RWPE2 (cell line): ENCODE data around the gene LCN6.
"Not testable (repeated sequence)": the region's sequence is repeated elsewhere in the genome, so short reads cannot be mapped to it uniquely, and the experiment has no call there.

Experiments used
- ATAC-seq: fragments of 200-7000 bp; cut with Tn5 transposase; 3 replicates; pipeline ENCODE4 v1.9.1; 2021; ENCODE audit warnings: low read depth
- DNase-seq: peaks from one replicate; pipeline ENCODE4 v3.0.0-alpha.2; 2020; ENCODE audit warnings: low spot score
- H3K27ac ChIP-seq: fragments of 450-650 bp; 2 replicates; pipeline ENCODE4 v1.5.1; 2017; ENCODE audit warnings: mild to moderate bottlenecking; ENCODE audit not compliant: poor library complexity, severe bottlenecking
- H3K27me3 ChIP-seq: fragments of 250-450 bp; sonication (Bioruptor Pico); 2 replicates; pipeline ENCODE4 v1.5.1; 2021; ENCODE audit warnings: mild to moderate bottlenecking, moderate library complexity; ENCODE audit not compliant: insufficient read depth, poor library complexity, severe bottlenecking
- H3K36me3 ChIP-seq: fragments of 250-450 bp; sonication (Bioruptor Pico); 2 replicates; pipeline ENCODE4 v1.5.1; 2020; ENCODE audit warnings: low read depth, mild to moderate bottlenecking, moderate library complexity
- H3K4me1 ChIP-seq: fragments of 250-450 bp; sonication (Bioruptor Pico); 2 replicates; pipeline ENCODE4 v1.5.1; 2021; ENCODE audit warnings: mild to moderate bottlenecking, moderate library complexity; ENCODE audit not compliant: insufficient read depth, poor library complexity, severe bottlenecking
- H3K4me3 ChIP-seq: fragments of 250-450 bp; sonication (Bioruptor Pico); 2 replicates; pipeline ENCODE4 v1.5.1; 2021; ENCODE audit warnings: mild to moderate bottlenecking, moderate library complexity; ENCODE audit not compliant: severe bottlenecking
- H3K9me3 ChIP-seq: fragments of 250-450 bp; sonication (Bioruptor Pico); 2 replicates; pipeline ENCODE4 v1.5.1; 2021; ENCODE audit warnings: mild to moderate bottlenecking, moderate library complexity; ENCODE audit not compliant: severe bottlenecking
- TF ChIP-seq, protein P1 (sequence below): fragments of 450-650 bp; IDR thresholded peaks from one replicate; pipeline ENCODE4 v1.5.1; 2017; ENCODE audit warnings: mild to moderate bottlenecking, moderate library complexity; ENCODE audit not compliant: poor library complexity, severe bottlenecking

LCN6 gene, protein sequence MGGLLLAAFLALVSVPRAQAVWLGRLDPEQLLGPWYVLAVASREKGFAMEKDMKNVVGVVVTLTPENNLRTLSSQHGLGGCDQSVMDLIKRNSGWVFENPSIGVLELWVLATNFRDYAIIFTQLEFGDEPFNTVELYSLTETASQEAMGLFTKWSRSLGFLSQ

DNA sequence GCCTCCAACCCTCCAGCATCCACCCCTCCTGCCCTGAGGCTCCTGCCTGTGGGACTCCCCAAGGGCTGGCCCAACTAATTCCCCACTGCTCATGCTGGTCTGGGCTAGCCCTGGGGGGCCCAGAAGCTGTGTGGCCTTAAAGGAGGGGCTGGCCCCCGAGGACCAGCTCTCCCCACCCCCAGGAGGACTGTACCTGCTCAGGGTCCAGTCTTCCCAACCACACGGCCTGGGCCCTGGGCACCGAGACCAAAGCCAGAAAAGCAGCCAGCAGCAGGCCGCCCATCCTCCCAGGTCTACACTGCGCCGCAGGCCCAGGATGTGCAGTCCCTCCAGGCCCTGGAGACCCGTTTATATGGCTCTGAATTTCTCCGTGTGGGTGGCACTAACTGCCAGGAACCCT is at the start of gene LCN6:
TSS of gene LCN6 (minus strand) at position 325 of the 400 bp plus-strand sequence. CDS start at position 283, 42 bp downstream.
- DNase-seq, result peak; percentile 57
- Histone ChIP-seq H3K27me3 (peaks cover 10% of the 10 kb centered on the region), H3K36me3 (no peaks in the 10 kb centered on the region), H3K9me3 (no peaks in the 10 kb centered on the region), H3K4me3 (no peak within 1 kb of the TSS), H3K4me1 (no peaks in the 10 kb centered on the region), H3K27ac (no peak within 1 kb of the TSS)
- TF ChIP-seq, protein P1, sequence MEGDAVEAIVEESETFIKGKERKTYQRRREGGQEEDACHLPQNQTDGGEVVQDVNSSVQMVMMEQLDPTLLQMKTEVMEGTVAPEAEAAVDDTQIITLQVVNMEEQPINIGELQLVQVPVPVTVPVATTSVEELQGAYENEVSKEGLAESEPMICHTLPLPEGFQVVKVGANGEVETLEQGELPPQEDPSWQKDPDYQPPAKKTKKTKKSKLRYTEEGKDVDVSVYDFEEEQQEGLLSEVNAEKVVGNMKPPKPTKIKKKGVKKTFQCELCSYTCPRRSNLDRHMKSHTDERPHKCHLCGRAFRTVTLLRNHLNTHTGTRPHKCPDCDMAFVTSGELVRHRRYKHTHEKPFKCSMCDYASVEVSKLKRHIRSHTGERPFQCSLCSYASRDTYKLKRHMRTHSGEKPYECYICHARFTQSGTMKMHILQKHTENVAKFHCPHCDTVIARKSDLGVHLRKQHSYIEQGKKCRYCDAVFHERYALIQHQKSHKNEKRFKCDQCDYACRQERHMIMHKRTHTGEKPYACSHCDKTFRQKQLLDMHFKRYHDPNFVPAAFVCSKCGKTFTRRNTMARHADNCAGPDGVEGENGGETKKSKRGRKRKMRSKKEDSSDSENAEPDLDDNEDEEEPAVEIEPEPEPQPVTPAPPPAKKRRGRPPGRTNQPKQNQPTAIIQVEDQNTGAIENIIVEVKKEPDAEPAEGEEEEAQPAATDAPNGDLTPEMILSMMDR, result no peak
- no peak for ATAC-seq

GRCh38 chr9:136796775-136797347 is 48.5 kb upstream of the LCN6 start:
- not testable (repeated sequence) for H3K4me3 ChIP-seq, H3K27ac ChIP-seq, DNase-seq, H3K9me3 ChIP-seq, ATAC-seq
- Histone ChIP-seq H3K36me3 (peaks cover 14% of the 10 kb centered on the region), H3K4me1 (peaks cover 17% of the 10 kb centered on the region), H3K27me3 (peaks cover 38% of the 10 kb centered on the region)

GRCh38 chr9:136796238-136796774 is 48.0 kb upstream of the LCN6 start, which contains the start of gene CCDC183:
Gene CCDC183 (plus strand): TSS chr9:136796338. CDS start chr9:136796398, 60 bp downstream.
- H3K4me3 ChIP-seq, result no peak within 1 kb of the TSS
- no peak for ATAC-seq
- peaks cover 14% of the 10 kb centered on the region for H3K36me3 ChIP-seq
- TF ChIP-seq, protein P1, result no peak
- H3K27ac ChIP-seq, result no peak within 1 kb of the TSS
- H3K27me3 ChIP-seq, result peaks cover 38% of the 10 kb centered on the region
- H3K4me1 ChIP-seq, result peaks cover 15% of the 10 kb centered on the region
- no peak for DNase-seq
- no peaks in the 10 kb centered on the region for H3K9me3 ChIP-seq

DNA sequence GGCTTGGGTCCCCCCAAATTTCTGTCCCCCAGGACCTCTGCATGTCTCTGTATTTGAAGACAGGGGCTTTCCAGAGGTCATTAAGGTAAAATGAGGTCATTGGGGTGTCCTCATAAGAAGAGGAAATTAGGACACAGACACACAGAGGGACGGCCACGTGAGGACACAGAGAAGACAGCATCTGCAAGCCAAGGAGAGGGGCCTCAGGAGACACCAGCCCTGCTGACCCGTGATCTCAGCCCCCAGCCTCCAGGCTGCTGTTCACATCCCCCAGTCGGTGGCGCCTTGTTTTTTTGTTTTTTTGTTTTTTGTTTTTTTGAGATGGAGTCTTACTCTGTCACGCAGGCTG is 46.6 kb upstream of the LCN6 start:
- Histone ChIP-seq H3K4me1 (peaks cover 13% of the 10 kb centered on the region), H3K27me3 (peaks cover 38% of the 10 kb centered on the region), H3K9me3 (no peaks in the 10 kb centered on the region), H3K4me3 (no peak overlapping the region), H3K36me3 (peaks cover 14% of the 10 kb centered on the region), H3K27ac (no peak overlapping the region)
- ATAC-seq (no peak), DNase-seq (no peak)
- TF ChIP-seq, protein P1, result no peak

- TF ChIP-seq, protein P1, result no peak
- DNase-seq (no peak), ATAC-seq (no peak)
- Histone ChIP-seq H3K4me1 (peaks cover 10% of the 10 kb centered on the region), H3K27ac (no peak overlapping the region), H3K27me3 (peaks cover 33% of the 10 kb centered on the region), H3K4me3 (no peak overlapping the region), H3K36me3 (peaks cover 14% of the 10 kb centered on the region), H3K9me3 (no peaks in the 10 kb centered on the region)
Observed at GRCh38 chr9:136794281-136794999, 46.1 kb upstream of the LCN6 start.
